Hepatic stellate cell (primary cell): ENCODE data around the gene GCC2.
"Not testable (repeated sequence)": the region's sequence is repeated elsewhere in the genome, so short reads cannot be mapped to it uniquely, and the experiment has no call there.

Experiments used
- DNase-seq: peaks from one replicate; pipeline ENCODE4 v3.0.0; 2011; ENCODE audit warnings: low spot score

The GCC2 gene

GRCh38 chr2:108524688-108525087 lies 75.7 kb downstream of the GCC2 start:
- not testable (repeated sequence) for DNase-seq

DNA sequence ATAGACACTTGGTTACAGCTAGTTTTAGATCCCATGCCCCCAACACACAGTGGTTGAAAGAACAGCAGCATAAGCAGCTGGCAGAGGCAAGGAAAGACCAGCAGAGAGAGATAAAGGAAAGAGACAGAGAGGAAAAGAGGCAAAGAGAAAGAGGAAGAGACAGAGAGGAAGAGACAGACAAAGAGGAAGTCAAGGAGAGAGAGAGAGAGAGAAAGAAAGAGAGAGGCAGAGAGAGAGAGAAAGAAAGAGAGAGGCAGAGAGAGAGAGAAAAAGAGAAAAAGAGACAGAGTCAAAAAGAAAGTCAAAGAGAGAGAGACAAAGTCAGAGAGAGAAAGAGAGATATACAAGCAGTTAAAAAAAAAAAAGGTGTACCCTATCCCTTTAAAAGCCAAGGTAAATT lies 76.3 kb downstream of the GCC2 start:
- DNase-seq: not testable (repeated sequence)

DNA sequence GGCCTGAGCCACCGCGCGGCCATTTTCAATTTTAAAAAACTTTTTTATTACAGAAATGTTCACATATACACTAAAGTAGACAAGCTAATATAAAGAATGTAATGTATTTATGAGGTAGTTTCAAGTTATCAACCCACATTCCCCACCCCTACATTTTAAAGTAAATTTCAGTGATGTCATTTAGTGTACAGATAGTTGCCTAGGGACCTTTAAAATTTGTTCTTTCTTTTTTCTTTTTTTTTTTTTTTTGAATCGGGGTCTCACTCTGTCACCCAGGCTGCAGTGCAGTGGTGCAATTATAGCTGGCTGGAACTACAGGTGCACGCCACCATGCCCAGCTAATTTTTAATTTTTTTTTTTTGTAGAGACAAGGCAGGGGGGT lies 82.7 kb downstream of the GCC2 start:
- DNase-seq: no peak

DNA sequence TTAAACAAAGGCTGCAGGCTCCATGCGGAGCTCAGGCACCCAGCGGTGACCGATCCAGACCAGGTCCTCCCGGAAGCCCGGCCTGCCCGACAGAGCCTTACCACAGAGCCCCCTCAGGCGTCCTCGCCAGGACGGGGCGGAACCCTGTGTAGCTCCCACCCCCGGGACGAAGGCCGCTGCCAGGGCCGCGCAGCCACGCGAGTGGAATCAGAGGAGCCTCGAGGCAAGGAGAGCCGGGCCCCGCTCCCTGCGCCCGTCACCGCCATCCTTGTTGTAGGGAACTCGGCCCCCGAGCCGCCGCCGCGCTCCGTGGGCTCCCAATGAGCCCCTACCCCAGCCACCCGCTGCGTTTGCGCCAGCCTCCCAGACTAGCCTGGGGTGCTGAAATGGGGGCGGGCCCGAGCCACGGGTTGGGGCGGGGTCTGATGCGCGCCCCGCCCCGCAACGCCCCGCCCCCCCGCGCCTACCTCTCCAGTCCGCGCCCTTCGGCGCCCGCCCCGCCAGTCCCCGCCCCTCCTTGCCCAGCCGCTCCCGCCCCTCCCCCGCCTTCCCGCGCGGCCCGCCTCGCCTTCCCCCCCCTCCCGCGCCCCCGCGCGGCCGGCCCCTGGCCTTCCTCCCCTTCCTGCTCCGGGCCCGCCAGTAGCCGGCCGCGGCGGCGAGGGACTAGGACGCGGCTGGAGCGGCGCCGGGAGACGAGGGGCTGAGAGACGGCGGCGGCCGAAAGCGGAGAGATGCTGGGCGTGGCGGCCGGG lies 85.0 kb downstream of the GCC2 start, which contains the start of gene LIMS1:
Gene LIMS1 (plus strand): TSS at position 639 of the 752 bp plus-strand sequence. CDS start 93 bp downstream, at position 732.
- DNase-seq: peak; percentile 90

DNA sequence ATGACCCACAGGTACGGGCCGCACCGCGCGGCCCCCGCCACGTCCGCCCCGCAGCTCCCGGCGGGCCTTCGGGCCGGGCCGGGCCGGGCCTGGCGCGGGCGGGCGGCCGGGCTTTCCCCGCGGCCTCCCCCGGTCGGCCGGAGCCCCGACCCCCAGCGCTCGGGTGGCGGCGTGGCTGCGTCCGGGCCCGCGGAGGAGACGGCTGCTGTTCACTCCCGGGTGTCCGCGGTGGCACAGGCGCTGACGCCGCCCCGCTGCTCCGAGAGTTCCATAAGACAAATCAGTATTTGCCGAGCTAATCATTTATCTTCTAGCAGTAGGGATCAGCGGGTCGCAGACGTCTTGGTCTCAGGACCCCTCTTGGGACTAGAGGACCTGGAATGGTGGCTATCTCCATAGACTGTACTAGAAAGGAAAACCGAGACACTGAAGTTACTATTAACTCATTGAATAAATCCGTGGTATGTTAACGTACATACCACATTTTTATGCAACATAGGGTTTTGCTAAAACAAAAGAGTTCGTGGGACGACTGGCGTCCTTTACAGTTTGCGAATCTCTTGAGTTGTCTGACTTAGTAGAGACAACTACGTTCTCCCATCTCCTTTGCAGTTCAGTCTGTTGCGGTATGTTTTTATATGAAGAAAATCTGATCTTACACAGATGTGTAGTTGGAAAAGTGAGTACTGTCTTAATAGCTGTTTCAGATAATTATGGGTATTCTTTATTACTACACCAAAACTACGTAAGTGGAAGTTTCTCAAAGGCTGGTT lies 85.8 kb downstream of the GCC2 start:
- peak; percentile 31 for DNase-seq

- no peak for DNase-seq
Observed at GRCh38 chr2:108535357-108535631, 86.3 kb downstream of the GCC2 start.

- DNase-seq: no peak
Observed at GRCh38 chr2:108536133-108536780, 87.3 kb downstream of the GCC2 start.

GRCh38 chr2:108536911-108537310 lies 87.9 kb downstream of the GCC2 start:
- no peak for DNase-seq

DNA sequence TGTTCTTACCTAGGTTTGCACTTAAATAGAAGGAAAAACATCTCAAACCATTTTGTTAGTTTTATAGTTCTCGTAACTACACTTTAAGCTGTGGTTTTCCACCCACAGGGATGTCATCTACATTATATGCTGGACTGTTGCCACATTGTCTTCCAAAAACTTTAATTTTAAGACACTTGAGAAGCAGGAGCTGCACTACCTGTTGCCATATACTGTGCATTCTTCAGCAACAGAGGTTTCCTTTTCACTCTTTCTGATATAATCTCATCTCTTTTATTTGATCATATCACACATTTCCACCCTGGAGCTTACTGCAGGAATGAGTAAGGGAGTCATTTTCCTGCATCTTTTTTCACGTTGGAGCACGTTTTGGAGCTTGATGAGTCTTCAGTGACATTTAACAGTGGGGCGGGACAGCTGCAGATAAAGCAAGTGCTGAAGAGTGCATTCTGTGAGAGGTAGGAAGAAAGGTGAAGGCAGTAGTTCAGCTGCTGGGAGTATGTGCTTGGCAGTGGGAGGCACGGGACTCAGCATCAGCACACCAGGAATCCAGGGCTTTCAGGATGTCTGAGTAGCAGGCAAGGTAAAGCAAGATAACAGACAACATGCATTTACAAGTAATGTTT lies 89.1 kb downstream of the GCC2 start:
- DNase-seq: no peak

GRCh38 chr2:108541451-108541850 lies 92.4 kb downstream of the GCC2 start:
- DNase-seq: no peak

- no peak for DNase-seq
Observed at GRCh38 chr2:108542071-108542470, 93.1 kb downstream of the GCC2 start.

DNA sequence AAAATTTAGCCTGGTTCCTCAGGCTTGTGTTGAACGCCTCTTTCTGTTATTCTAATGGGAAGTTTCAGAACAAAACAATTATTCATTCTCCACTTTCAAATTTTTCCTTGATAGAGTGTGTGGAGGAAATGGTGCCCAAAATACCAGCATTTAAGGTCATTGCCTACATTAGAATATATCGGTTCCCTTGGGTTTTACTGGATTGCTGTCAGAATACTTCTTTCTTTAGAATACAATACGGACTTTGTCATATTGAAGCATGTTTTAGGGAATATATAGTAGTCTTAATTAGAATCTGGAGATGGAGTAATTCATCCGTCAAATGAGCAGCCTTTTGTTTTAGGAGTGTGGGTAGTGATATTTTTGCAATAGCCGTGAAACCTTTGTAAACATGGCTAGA lies 98.6 kb downstream of the GCC2 start:
- no peak for DNase-seq

- peak; percentile 51 for DNase-seq
Observed at GRCh38 chr2:108548208-108549003, 99.4 kb downstream of the GCC2 start.

DNA sequence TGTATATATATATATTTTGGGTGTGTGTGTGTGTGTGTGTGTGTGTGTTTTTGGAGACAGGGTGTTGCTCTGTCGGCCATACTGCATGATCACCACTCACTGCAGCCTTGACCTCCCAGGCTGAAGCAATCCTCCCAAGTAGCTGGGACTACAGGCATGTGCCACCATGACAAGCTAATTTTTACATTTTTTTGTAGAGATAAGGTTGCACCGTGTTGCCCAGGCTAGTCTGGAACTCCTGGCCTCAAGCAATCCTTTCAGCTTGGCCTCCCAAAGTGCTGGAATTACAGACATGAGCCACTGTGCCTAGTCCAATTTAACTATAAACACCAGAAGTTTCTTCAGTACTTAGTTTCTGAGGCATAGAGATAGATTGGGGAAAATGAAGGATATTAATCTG lies 103.6 kb downstream of the GCC2 start:
- DNase-seq: no peak

GRCh38 chr2:108553209-108553919 lies 104.4 kb downstream of the GCC2 start:
- no peak for DNase-seq

DNA sequence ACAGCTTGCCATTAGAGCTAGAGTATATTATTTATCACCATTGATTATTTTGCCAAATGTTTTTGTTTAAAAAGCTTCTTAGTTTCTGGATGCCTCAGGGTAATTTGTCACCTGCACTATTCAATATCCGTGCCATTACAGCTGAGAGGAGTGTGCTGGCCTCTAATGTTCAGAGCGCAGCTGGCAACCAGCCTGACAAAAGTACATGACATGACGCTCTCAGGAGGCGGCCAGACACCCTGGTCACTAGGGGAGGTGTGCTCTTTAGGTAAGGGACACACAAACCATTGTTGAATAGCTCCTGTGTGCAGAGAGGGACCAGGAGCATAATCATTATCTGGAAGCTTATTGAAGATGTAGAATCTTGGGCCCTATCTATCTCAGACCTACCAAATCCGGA lies 105.5 kb downstream of the GCC2 start:
- DNase-seq: no peak

DNA sequence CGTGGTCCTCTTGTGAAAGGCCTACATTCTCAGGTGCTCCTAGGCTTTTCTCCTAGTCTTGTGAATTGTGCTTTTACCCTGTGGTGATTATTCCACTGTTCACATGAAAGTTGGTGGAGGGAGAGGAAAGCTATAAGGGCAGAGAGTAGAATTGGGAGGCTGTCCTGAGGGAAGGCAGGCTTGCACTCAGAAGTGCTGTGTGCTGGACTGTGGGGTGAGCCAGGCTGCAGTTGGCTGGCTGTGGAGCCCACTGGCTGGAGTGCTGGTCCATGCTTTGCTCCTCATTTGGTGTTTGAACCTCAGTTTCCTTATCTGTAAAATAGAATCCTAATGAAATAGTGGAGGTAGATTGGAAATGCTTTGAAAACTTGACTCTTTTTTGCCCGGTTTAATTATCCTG lies 106.6 kb downstream of the GCC2 start:
- no peak for DNase-seq

DNA sequence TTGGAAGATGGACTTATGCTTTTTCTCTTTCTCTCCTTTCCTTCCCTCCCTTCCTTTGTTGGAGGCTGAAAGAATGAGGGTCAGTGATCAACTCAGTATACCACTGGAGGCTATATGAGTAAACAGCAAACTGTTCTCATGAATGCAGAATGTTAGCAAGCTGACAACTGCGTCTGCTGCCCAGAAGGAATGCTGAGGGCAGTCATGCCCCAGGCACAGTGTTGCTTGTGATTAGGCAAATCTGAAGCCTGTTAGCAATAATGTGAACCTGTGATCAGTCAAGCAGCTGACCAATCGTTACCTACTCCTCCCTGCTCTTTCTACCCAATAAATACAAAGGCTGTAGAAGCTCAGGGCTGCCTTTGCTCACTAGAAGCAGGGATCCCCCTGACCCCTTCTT lies 107.6 kb downstream of the GCC2 start:
- DNase-seq: not testable (repeated sequence)
